Testis (tissue), 3 donors: ENCODE measurements around the gene PRR29. TPM values are rescaled to one million over a fixed set of nuclear protein-coding genes. Genes with fewer than 3 reads are reported as not detected.

Source experiments
- DNase-seq: peaks from one replicate; pipeline ENCODE4 v3.0.0-alpha.2; 2019
- H3K27ac ChIP-seq, 2 donors: fragments of 200-600 bp; sonication (generic); one replicate each; pipeline ENCODE4 v1.5.1; 2019
- H3K27me3 ChIP-seq: fragments of 200-600 bp; sonication (generic); one replicate; pipeline ENCODE4 v1.5.1; 2019
- H3K36me3 ChIP-seq: fragments of 200-600 bp; sonication (generic); one replicate; pipeline ENCODE4 v1.5.1; 2017; ENCODE audit warnings: low read depth; ENCODE audit errors: missing control alignments
- H3K4me1 ChIP-seq: fragments of 200-600 bp; sonication (generic); one replicate; pipeline ENCODE4 v1.5.1; 2019
- H3K4me3 ChIP-seq, 2 donors: fragments of 200-600 bp; sonication (generic); one replicate each; pipeline ENCODE4 v1.5.1; 2017 to 2019
- H3K9me3 ChIP-seq: fragments of 200-600 bp; sonication (generic); one replicate; pipeline ENCODE4 v1.5.1; 2017
- POLR2A ChIP-seq: fragments of 450-650 bp; IDR thresholded peaks from one replicate; pipeline ENCODE4 v1.6.1; 2017; ENCODE audit warnings: antibody characterized with exemption, mild to moderate bottlenecking, moderate library complexity
- WGBS, 2 donors: methylation state at CpG; one replicate each; pipeline ENCODE4 v1.1.5; 2018; 5-methylcytosine and 5-hydroxymethylcytosine counted together
- intact Hi-C: fragments of 100-400 bp; cut with DNase I; formaldehyde crosslinking; loops from one replicate; pipeline ENCODE4 v1.15.1; 2023; ENCODE audit warnings: low total_unique reads
- polyA plus RNA-seq: library from polyadenylated mRNA; stranded (reverse); fragments of 350-450 nt; fragmentation: Illumina TruSeq; extraction: RNeasy Lipid Tissue Mini Kit (QIAGEN cat#74804); gene quantifications from one replicate; pipeline ENCODE4 v1.2.3, GENCODE V29; 2014; ENCODE audit warnings: low read depth, low replicate concordance; ENCODE audit not compliant: insufficient read depth
- total RNA-seq, 2 donors: library from RNA; depleted of rRNA; stranded (reverse); fragments of >200 nt; gene quantifications; one replicate each; pipeline ENCODE4 v1.2.3, GENCODE V29; 2016
- TF ChIP-seq, protein P1 (sequence below), 3 experiments: fragments of 450-650 bp in 2 of 3; fragments of 200-600 bp in 1 of 3; sonication (generic) in 1 of 3; IDR thresholded peaks; one replicate each; pipeline ENCODE4 v1.5.1; 2016 to 2019; ENCODE audit warnings: antibody characterized with exemption in 3 of 3, mild to moderate bottlenecking in 2 of 3, moderate library complexity in 1 of 3

Gene PRR29
- total and polyA plus RNA-seq, 3 donors from 2014 or later = 8.6 to 21.8 (median 12.2) TPM

DNA sequence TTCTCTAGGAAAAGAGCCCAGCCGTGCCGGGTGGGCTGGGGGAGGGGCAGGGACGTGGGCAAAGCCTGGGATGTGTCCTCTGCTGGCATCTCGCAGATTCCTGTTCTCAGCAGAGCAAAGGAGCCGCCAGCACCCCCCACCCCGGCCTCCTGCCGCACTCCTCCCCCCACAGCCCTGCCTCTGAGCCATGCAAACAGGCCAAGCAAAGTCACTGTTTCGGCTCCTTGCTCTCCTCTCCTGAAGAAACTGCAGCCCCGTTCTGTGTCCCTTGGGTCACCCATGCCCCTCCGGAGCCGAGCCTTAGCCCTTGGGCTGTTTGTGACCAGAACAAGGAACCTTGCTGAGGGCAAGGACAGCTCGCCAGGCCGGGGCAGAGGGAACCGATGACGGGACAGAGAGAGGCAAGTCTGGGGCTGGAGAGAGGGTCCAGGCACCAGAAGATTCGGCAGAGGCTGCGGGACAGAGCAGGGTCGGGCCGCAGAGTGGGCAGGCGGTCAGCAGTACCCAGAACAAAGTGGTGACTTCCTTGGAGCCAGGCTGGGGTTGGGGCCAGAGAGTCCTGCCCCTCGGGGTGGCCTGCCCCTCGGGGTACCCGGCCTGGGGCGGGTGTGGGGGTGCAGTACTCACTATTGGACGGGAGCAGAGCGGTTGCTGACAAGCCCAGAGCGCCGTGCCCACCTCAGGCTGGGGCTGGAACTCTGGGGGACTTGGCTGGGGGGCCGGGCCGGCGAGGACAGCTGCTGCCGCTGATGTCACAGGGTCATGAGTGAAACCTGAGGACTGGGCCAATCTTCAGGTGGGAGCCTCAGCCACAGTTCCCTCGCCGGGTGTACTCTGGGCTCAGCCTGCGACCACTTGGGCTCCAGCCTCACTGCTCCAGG, 9.2 kb upstream of the PRR29 start:
- peaks cover 24% of the 10 kb centered on the region for H3K4me1 ChIP-seq
- no peaks in the 10 kb centered on the region for H3K27me3 ChIP-seq
- no peak overlapping the region for H3K4me3 ChIP-seq
- H3K9me3 ChIP-seq = no peaks in the 10 kb centered on the region
- DNase-seq = no peak
- intact Hi-C loops = no loop called here
- TF ChIP-seq POLR2A = no peak
- TF ChIP-seq, protein P1, sequence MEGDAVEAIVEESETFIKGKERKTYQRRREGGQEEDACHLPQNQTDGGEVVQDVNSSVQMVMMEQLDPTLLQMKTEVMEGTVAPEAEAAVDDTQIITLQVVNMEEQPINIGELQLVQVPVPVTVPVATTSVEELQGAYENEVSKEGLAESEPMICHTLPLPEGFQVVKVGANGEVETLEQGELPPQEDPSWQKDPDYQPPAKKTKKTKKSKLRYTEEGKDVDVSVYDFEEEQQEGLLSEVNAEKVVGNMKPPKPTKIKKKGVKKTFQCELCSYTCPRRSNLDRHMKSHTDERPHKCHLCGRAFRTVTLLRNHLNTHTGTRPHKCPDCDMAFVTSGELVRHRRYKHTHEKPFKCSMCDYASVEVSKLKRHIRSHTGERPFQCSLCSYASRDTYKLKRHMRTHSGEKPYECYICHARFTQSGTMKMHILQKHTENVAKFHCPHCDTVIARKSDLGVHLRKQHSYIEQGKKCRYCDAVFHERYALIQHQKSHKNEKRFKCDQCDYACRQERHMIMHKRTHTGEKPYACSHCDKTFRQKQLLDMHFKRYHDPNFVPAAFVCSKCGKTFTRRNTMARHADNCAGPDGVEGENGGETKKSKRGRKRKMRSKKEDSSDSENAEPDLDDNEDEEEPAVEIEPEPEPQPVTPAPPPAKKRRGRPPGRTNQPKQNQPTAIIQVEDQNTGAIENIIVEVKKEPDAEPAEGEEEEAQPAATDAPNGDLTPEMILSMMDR (IDR thresholded peaks at IDR 0.05) = no peak
- 63 to 71% methylated on average over 27 to 32 of the region's 35 CpGs for WGBS, 2 donors
- no peak overlapping the region for H3K27ac ChIP-seq
- no peaks in the 10 kb centered on the region for H3K36me3 ChIP-seq

DNA sequence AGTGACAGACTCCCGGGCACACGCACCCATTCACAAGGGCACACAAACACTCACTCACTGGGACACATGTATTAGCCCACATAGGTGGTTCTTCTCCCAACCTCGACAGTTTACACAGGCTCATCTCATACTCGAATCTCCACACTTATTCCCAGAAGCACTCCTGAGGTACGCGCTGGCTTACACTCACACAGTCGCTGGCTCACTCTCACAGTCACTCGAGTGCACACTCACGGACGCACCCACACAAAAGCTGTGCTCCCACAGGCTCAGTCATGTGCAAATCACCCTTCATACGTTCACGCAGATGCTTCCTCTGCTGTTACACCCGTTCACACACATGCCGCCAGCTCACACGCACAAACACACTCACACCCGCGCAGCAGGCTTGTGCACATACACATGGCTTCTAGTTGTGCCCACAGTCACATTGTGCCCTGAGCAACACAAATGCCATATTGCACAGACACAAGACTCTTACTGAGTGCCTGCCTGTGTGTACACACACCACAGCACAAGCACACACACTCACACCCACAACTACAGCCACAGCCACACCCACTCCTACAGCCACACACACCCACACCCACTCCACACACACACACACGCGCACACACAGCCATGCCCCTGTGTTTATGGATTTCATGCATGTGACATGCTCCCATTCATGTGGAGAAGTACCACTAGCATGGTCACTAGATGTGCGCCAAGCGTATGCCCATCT, 8.4 kb upstream of the PRR29 start:
- Histone ChIP-seq H3K27ac (no peak overlapping the region), H3K4me3 (no peak overlapping the region), H3K4me1 (peaks cover 16% of the 10 kb centered on the region), H3K36me3 (no peaks in the 10 kb centered on the region), H3K9me3 (no peaks in the 10 kb centered on the region), H3K27me3 (no peaks in the 10 kb centered on the region)
- DNase-seq = no peak
- intact Hi-C loops = no loop called here
- WGBS, 2 donors = 86 to 92% methylated on average over 18 to 21 of the region's 21 CpGs
- TF ChIP-seq, protein P1 (IDR thresholded peaks at IDR 0.05) = no peak
- TF ChIP-seq POLR2A = no peak

DNA sequence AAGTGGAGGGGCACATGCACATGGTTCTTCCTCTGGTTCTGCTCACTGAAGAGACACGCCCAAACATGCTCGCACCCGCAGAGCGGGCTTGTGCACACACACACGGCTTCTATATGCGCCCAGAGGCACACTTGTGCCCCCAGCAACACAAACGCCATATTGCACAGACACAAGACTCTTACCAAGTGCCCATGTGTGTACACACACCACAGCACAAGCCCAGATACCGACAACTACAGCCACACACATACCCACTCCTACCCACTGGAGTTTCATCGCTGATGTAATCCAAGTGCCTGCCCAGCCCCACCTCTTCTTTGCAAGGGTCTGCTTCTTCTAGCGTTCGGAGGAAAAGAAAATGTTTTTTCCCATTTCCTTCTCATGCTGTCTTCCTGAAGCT, 6.5 kb upstream of the PRR29 start:
- H3K9me3 ChIP-seq = no peaks in the 10 kb centered on the region
- no peak overlapping the region for H3K27ac ChIP-seq
- H3K36me3 ChIP-seq = no peaks in the 10 kb centered on the region
- DNase-seq = no peak
- TF ChIP-seq, protein P1 (IDR thresholded peaks at IDR 0.05) = no peak
- TF ChIP-seq POLR2A = no peak
- H3K4me1 ChIP-seq = peaks cover 13% of the 10 kb centered on the region
- 95% methylated on average over 11 of the region's 11 CpGs for WGBS, 2 donors
- intact Hi-C loops = no loop called here
- no peaks in the 10 kb centered on the region for H3K27me3 ChIP-seq
- no peak overlapping the region for H3K4me3 ChIP-seq

DNA sequence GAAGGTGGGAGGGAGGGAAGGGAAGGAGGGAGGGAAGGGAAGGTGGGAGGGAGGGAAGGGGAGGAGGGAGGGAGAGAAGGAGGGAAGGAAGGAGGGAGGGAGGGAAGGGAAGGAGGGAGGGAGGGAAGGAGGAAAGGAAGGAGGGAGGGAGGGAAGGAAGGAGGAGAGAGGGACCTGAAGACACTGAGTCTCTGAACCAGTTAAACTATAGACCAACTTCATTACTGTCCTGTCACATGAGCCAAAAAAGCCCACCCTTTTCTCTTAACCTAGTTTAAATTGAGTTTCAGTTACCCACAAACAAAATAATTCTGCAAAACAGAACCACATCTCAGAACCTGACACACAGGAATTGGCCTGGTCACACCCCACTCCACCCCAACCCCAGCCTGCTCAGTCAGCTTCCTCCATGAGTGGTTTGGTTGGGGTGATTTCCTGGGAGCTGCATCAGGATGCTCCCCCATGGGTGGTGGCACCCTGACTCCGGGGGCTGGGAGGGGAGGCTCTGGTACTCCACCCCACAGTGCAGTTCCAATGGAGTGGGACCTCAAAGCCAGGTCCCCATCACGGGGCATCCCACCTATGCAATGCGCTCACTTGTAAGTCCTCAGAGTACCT, 4.7 kb upstream of the PRR29 start:
- no peak for DNase-seq
- H3K27me3 ChIP-seq = no peaks in the 10 kb centered on the region
- no peak for TF ChIP-seq POLR2A
- TF ChIP-seq, protein P1 (IDR thresholded peaks at IDR 0.05) = no peak
- H3K36me3 ChIP-seq = no peaks in the 10 kb centered on the region
- H3K9me3 ChIP-seq = no peaks in the 10 kb centered on the region
- peaks cover 14% of the 10 kb centered on the region for H3K4me1 ChIP-seq
- H3K4me3 ChIP-seq = no peak overlapping the region
- intact Hi-C loops = no loop called here
- no peak overlapping the region for H3K27ac ChIP-seq
- WGBS, 2 donors = 81 to 91% methylated on average over 2 to 3 of the region's 3 CpGs
